Breast epithelium (tissue), 4 donors: ENCODE data around the gene CFDP1. TPM values are rescaled to one million over a fixed set of nuclear protein-coding genes. Genes with fewer than 3 reads are reported as not detected.

Source experiments
- DNase-seq, 2 donors: peaks; one replicate each; pipeline ENCODE4 v3.0.0-alpha.2; 2019; ENCODE audit warnings: low spot score in 2 of 2
- H3K27ac ChIP-seq, 2 donors: fragments of 200-600 bp; sonication (generic) in 1 of 2; one replicate each; pipeline ENCODE4 v1.5.1; 2016 to 2019; ENCODE audit warnings: mild to moderate bottlenecking in 1 of 2
- H3K27me3 ChIP-seq, 2 donors: fragments of 200-600 bp; sonication (generic) in 1 of 2; one replicate each; pipeline versions ENCODE4 v1.5.1 to v1.6.0; 2017 to 2019; ENCODE audit warnings: control low read depth in 1 of 2, mild to moderate bottlenecking in 1 of 2
- H3K36me3 ChIP-seq: fragments of 200-600 bp; one replicate; pipeline ENCODE4 v1.5.1; 2019
- H3K4me1 ChIP-seq, 2 donors: fragments of 200-600 bp; sonication (generic); one replicate each; pipeline ENCODE4 v1.5.1; 2016 to 2019; ENCODE audit warnings: control low read depth in 1 of 2
- H3K4me3 ChIP-seq, 3 donors: fragments of 200-600 bp; sonication (generic); 1 replicate in 2 of 3; 2 replicates in 1 of 3; pipeline ENCODE4 v1.5.1; 2016 to 2019; ENCODE audit warnings: mild to moderate bottlenecking in 3 of 3, moderate library complexity in 2 of 3
- H3K9me3 ChIP-seq, 2 donors: fragments of 200-600 bp; sonication (generic) in 1 of 2; one replicate each; pipeline ENCODE4 v1.5.1; 2016 to 2019; ENCODE audit warnings: control low read depth in 1 of 2
- CTCF ChIP-seq, 3 donors: fragments of 450-650 bp; IDR thresholded peaks; one replicate each; pipeline ENCODE4 v1.5.1; 2016 to 2017; ENCODE audit warnings: antibody characterized with exemption in 3 of 3, mild to moderate bottlenecking in 3 of 3, moderate library complexity in 3 of 3
- POLR2A ChIP-seq: fragments of 450-650 bp; IDR thresholded peaks from one replicate; pipeline ENCODE4 v1.6.1; 2016; ENCODE audit warnings: antibody characterized with exemption, mild to moderate bottlenecking, moderate library complexity
- POLR2AphosphoS5 ChIP-seq, 3 donors: sonication (generic); formaldehyde crosslinking; IDR thresholded peaks; one replicate each; pipeline ENCODE4 v1.6.1; 2017; ENCODE audit warnings: antibody characterized with exemption in 3 of 3
- intact Hi-C: fragments of 100-400 bp; cut with DNase I; formaldehyde crosslinking; loops from one replicate; pipeline ENCODE4 v1.15.1; 2023; ENCODE audit warnings: low total_unique reads
- total RNA-seq, 3 donors: library from RNA; depleted of rRNA; stranded (reverse); fragments of >200 nt; gene quantifications; one replicate each; pipeline ENCODE4 v1.1.0, GENCODE V29; 2016

CFDP1 gene
- total RNA-seq, 3 donors from 2014 or later, result 55.5 to 81.9 (median 80.9) TPM

GRCh38 chr16:75319513-75320411 is 113.5 kb downstream of the CFDP1 start:
- DNase-seq, result no peak
- intact Hi-C loops, result no loop called here
- H3K27ac ChIP-seq, result peak overlapping the region; percentile 44 to 59
- no peaks in the 10 kb centered on the region for H3K27me3 ChIP-seq
- H3K9me3 ChIP-seq, result no peaks in the 10 kb centered on the region
- peaks cover 4 to 7% of the 10 kb centered on the region in 2 donors for H3K4me1 ChIP-seq
- H3K4me3 ChIP-seq, result peak overlapping the region in 1 of 3 donors; percentile 29
- TF ChIP-seq CTCF (IDR thresholded peaks at IDR 0.05) (no peak), POLR2A (no peak), POLR2AphosphoS5 (IDR thresholded peaks at IDR 0.05) (no peak)
- H3K36me3 ChIP-seq, result no peaks in the 10 kb centered on the region

- peaks cover 4 to 7% of the 10 kb centered on the region in 2 donors for H3K4me1 ChIP-seq
- H3K27ac ChIP-seq, result no peak overlapping the region
- intact Hi-C loops, result no loop called here
- no peaks in the 10 kb centered on the region for H3K36me3 ChIP-seq
- no peaks in the 10 kb centered on the region for H3K9me3 ChIP-seq
- no peak for TF ChIP-seq POLR2A
- no peak for TF ChIP-seq CTCF (IDR thresholded peaks at IDR 0.05)
- no peak for TF ChIP-seq POLR2AphosphoS5 (IDR thresholded peaks at IDR 0.05)
- DNase-seq, result no peak
- no peaks in the 10 kb centered on the region for H3K27me3 ChIP-seq
- H3K4me3 ChIP-seq, result no peak overlapping the region
These were observed 114.6 kb downstream of the CFDP1 start for GRCh38 chr16:75318737-75319136.

- H3K27me3 ChIP-seq, result no peaks in the 10 kb centered on the region
These were observed 115.8 kb downstream of the CFDP1 start for GRCh38 chr16:75317532-75317931.

GRCh38 chr16:75317101-75317522 is 116.2 kb downstream of the CFDP1 start:
- Histone ChIP-seq H3K27ac (peak overlapping the region in 1 of 2 donors; percentile 56), H3K36me3 (no peaks in the 10 kb centered on the region)
- intact Hi-C loops, result no loop called here

More at GRCh38 chr16:75317532-75317931, 115.8 kb downstream of the CFDP1 start:
- no peak overlapping the region for H3K4me3 ChIP-seq
- DNase-seq, result no peak
- TF ChIP-seq POLR2A (no peak), CTCF (IDR thresholded peaks at IDR 0.05) (no peak), POLR2AphosphoS5 (IDR thresholded peaks at IDR 0.05) (no peak)
- peak overlapping the region in 1 of 2 donors; percentile 56 for H3K27ac ChIP-seq
- H3K36me3 ChIP-seq, result no peaks in the 10 kb centered on the region
- peaks cover 4 to 7% of the 10 kb centered on the region in 2 donors for H3K4me1 ChIP-seq
- no peaks in the 10 kb centered on the region for H3K9me3 ChIP-seq
- intact Hi-C loops, result no loop called here

More at GRCh38 chr16:75317101-75317522, 116.2 kb downstream of the CFDP1 start:
- no peaks in the 10 kb centered on the region for H3K27me3 ChIP-seq
- TF ChIP-seq CTCF (IDR thresholded peaks at IDR 0.05), result no peak
- no peak for TF ChIP-seq POLR2A
- TF ChIP-seq POLR2AphosphoS5 (IDR thresholded peaks at IDR 0.05), result no peak
- H3K4me3 ChIP-seq, result no peak overlapping the region
- peaks cover 4 to 7% of the 10 kb centered on the region in 2 donors for H3K4me1 ChIP-seq
- DNase-seq, result no peak
- no peaks in the 10 kb centered on the region for H3K9me3 ChIP-seq
